HepG2 (cell line): Measurements from ENCODE around the gene OPA3. TPM values are rescaled to one million over a fixed set of nuclear protein-coding genes. Genes with fewer than 3 reads are reported as not detected.

Experiments
- GATA4 ChIP-seq: sonication (generic); IDR thresholded peaks from 2 replicates; pipeline ENCODE4 v1.6.1; 2016; ENCODE audit warnings: antibody characterized with exemption, low read depth, borderline replicate concordance
- NAIF1 ChIP-seq: sonication (generic); formaldehyde crosslinking; IDR thresholded peaks from 2 replicates; pipeline ENCODE4 v1.5.0; 2020; ENCODE audit warnings: mild to moderate bottlenecking, missing genetic modification reagents, borderline replicate concordance
- SOX13 ChIP-seq, 3 experiments: fragments of 450-650 bp in 1 of 3; sonication (generic) in 1 of 3; formaldehyde crosslinking in 1 of 3; IDR thresholded peaks in 2 of 3; conservative IDR thresholded peaks in 1 of 3; 2 replicates each; pipeline versions ENCODE4 v1.5.0 to v1.6.1; 2016 to 2020; ENCODE audit warnings: antibody characterized with exemption in 1 of 3, mild to moderate bottlenecking in 1 of 3, missing compliant biosample characterization in 1 of 3, missing genetic modification reagents in 1 of 3, moderate library complexity in 1 of 3
- SRY ChIP-seq: sonication (generic); formaldehyde crosslinking; IDR thresholded peaks from 2 replicates; pipeline ENCODE4 v1.8.0; 2022; ENCODE audit warnings: mild to moderate bottlenecking, missing genetic modification reagents
- TCF12 ChIP-seq, 2 experiments: fragments of 450-650 bp in 1 of 2; sonication (generic) in 1 of 2; formaldehyde crosslinking in 1 of 2; IDR thresholded peaks; 2 replicates each; pipeline versions ENCODE4 v1.6.1 to v1.8.0; 2017 to 2022; ENCODE audit warnings: antibody characterized with exemption in 1 of 2, mild to moderate bottlenecking in 1 of 2, missing genetic modification reagents in 1 of 2, moderate library complexity in 1 of 2
- ZBTB38 ChIP-seq: sonication (generic); formaldehyde crosslinking; IDR thresholded peaks from 2 replicates; pipeline ENCODE4 v1.5.1; 2020; ENCODE audit warnings: mild to moderate bottlenecking, missing genetic modification reagents
- ZNF121 ChIP-seq: sonication (generic); formaldehyde crosslinking; IDR thresholded peaks from 2 replicates; pipeline ENCODE4 v1.5.0; 2020; ENCODE audit warnings: mild to moderate bottlenecking, missing genetic modification reagents
- polyA plus RNA-seq, 8 experiments: library from polyadenylated mRNA; depleted of rRNA in 3 of 8; stranded (reverse) in 7 of 8; unstranded in 1 of 8; fragments of >200 nt; fragmentation: Illumina TruSeq in 4 of 8; extraction: Trizol in 4 of 8; gene quantifications; 2 replicates each; pipeline versions ENCODE4 v1.2.1 to v1.2.3, GENCODE V29; 2011 to 2016; ENCODE audit warnings: low read depth in 4 of 8, missing spikeins in 1 of 8, mixed read lengths in 1 of 8; ENCODE audit not compliant: insufficient read depth in 1 of 8
- total RNA-seq, 5 experiments: library from RNA; depleted of rRNA; stranded (reverse); fragments of >200 nt; fragmentation: Illumina TruSeq; extraction: Trizol; gene quantifications; 2 replicates each; pipeline ENCODE4 v1.2.3, GENCODE V29; 2016; ENCODE audit warnings: low read depth in 1 of 5
- TF ChIP-seq, protein P1 (sequence below): sonication (generic); formaldehyde crosslinking; IDR thresholded peaks from 2 replicates; pipeline ENCODE4 v1.5.0; 2020; ENCODE audit warnings: mild to moderate bottlenecking, missing genetic modification reagents, borderline replicate concordance
- TF ChIP-seq, protein P2 (sequence below): sonication (generic); formaldehyde crosslinking; IDR thresholded peaks from 2 replicates; pipeline ENCODE4 v1.5.0; 2020; ENCODE audit warnings: mild to moderate bottlenecking, missing genetic modification reagents
- TF ChIP-seq, protein P3 (sequence below): sonication (generic); formaldehyde crosslinking; IDR thresholded peaks from 2 replicates; pipeline ENCODE4 v1.4.0; 2020; ENCODE audit warnings: missing genetic modification reagents, mild to moderate bottlenecking, borderline replicate concordance
- TF ChIP-seq, protein P4 (sequence below): sonication (generic); formaldehyde crosslinking; IDR thresholded peaks from 2 replicates; pipeline ENCODE4 v1.5.1; 2020; ENCODE audit warnings: mild to moderate bottlenecking, missing genetic modification reagents, moderate library complexity
- TF ChIP-seq, protein P5 (sequence below): sonication (generic); formaldehyde crosslinking; IDR thresholded peaks from 2 replicates; pipeline ENCODE4 v1.4.0; 2020; ENCODE audit warnings: missing genetic modification reagents

OPA3 gene
- total and polyA plus RNA-seq, 2 of the 13 experiments (the other 11 are each of a cell fraction or from before 2014, with no cell fraction given) = 8.3 to 17.7 TPM

DNA sequence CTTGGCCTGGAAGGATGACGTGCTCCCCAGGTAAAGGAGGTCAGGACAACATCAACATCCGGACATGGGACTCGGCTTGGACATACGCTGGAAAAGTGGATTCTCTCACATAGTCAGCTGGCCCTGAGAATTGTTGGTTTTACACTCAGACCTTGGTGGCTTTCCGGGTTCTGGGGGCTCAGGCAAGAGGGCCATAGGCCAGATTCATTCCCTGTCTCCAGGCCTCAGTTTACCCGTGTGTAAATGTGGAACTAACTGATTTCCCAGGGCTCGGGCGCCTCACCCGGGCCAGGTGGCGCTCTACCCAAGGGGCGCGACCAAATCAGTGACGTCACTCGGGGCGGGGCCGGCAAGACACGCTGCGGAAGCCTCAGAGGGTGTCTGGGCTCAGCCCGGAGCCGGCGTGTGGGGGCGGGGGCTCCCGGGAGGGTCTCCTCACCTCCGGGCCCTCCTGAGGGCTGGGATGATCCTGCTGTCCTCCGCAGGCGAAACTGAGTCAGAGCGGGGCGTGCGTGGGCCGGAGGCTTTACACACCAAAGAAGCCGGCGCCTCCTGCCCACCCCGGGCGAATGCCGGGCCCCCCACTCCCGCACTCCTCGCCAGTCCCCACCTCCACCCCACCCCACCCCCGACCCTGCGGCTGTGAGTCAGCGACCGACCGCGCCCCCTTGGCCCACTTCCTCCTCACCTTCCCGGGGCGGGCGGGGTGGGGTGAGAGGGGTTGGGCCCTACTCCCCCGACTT, 78.2 kb downstream of the OPA3 start (continued):
- TF ChIP-seq, protein P1, sequence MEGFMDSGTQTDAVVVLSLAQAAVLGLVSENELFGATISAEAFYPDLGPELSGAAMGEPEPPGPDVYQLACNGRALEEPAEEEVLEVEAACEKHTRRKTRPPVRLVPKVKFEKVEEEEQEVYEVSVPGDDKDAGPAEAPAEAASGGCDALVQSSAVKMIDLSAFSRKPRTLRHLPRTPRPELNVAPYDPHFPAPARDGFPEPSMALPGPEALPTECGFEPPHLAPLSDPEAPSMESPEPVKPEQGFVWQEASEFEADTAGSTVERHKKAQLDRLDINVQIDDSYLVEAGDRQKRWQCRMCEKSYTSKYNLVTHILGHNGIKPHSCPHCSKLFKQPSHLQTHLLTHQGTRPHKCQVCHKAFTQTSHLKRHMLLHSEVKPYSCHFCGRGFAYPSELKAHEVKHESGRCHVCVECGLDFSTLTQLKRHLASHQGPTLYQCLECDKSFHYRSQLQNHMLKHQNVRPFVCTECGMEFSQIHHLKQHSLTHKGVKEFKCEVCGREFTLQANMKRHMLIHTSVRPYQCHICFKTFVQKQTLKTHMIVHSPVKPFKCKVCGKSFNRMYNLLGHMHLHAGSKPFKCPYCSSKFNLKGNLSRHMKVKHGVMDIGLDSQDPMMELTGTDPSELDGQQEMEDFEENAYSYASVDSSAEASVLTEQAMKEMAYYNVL = peak; percentile 49; the same call in 1 of the 2 replicates
- TF ChIP-seq, protein P2, sequence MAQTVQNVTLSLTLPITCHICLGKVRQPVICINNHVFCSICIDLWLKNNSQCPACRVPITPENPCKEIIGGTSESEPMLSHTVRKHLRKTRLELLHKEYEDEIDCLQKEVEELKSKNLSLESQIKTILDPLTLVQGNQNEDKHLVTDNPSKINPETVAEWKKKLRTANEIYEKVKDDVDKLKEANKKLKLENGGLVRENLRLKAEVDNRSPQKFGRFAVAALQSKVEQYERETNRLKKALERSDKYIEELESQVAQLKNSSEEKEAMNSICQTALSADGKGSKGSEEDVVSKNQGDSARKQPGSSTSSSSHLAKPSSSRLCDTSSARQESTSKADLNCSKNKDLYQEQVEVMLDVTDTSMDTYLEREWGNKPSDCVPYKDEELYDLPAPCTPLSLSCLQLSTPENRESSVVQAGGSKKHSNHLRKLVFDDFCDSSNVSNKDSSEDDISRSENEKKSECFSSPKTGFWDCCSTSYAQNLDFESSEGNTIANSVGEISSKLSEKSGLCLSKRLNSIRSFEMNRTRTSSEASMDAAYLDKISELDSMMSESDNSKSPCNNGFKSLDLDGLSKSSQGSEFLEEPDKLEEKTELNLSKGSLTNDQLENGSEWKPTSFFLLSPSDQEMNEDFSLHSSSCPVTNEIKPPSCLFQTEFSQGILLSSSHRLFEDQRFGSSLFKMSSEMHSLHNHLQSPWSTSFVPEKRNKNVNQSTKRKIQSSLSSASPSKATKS (CRISPR knock-in tag) = 0 out of 2 replicates have a peak, but pooled peaks have one; percentile 24
- TF ChIP-seq, protein P3, sequence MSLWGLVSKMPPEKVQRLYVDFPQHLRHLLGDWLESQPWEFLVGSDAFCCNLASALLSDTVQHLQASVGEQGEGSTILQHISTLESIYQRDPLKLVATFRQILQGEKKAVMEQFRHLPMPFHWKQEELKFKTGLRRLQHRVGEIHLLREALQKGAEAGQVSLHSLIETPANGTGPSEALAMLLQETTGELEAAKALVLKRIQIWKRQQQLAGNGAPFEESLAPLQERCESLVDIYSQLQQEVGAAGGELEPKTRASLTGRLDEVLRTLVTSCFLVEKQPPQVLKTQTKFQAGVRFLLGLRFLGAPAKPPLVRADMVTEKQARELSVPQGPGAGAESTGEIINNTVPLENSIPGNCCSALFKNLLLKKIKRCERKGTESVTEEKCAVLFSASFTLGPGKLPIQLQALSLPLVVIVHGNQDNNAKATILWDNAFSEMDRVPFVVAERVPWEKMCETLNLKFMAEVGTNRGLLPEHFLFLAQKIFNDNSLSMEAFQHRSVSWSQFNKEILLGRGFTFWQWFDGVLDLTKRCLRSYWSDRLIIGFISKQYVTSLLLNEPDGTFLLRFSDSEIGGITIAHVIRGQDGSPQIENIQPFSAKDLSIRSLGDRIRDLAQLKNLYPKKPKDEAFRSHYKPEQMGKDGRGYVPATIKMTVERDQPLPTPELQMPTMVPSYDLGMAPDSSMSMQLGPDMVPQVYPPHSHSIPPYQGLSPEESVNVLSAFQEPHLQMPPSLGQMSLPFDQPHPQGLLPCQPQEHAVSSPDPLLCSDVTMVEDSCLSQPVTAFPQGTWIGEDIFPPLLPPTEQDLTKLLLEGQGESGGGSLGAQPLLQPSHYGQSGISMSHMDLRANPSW (CRISPR knock-in tag) = 0 out of 2 replicates have a peak, but pooled peaks have one; percentile 78
- TF ChIP-seq SOX13 (IDR thresholded peaks at IDR 0.05) (no peak), SOX13 (CRISPR knock-in tag; conservative IDR thresholded peaks at IDR 0.05 in 1 of 2, IDR thresholded peaks at IDR 0.05 in 1 of 2) (peak in 1 of 2 experiments; percentile 21; a peak in 1 of 4 replicates), SRY (no peak), NAIF1 (CRISPR knock-in tag) (0 out of 2 replicates have a peak, but pooled peaks have one; percentile 62), ZNF121 (peak; percentile 64; the same call in 1 of the 2 replicates), GATA4 (peak; percentile 17; the same call in 1 of the 2 replicates), ZBTB38 (CRISPR knock-in tag) (peak; percentile 59; the same call in 1 of the 2 replicates), TCF12 (IDR thresholded peaks at IDR 0.05) (no peak), TCF12 (CRISPR knock-in tag; IDR thresholded peaks at IDR 0.05) (0 out of 2 replicates have a peak, but pooled peaks have one; percentile 47)
- TF ChIP-seq, protein P4, sequence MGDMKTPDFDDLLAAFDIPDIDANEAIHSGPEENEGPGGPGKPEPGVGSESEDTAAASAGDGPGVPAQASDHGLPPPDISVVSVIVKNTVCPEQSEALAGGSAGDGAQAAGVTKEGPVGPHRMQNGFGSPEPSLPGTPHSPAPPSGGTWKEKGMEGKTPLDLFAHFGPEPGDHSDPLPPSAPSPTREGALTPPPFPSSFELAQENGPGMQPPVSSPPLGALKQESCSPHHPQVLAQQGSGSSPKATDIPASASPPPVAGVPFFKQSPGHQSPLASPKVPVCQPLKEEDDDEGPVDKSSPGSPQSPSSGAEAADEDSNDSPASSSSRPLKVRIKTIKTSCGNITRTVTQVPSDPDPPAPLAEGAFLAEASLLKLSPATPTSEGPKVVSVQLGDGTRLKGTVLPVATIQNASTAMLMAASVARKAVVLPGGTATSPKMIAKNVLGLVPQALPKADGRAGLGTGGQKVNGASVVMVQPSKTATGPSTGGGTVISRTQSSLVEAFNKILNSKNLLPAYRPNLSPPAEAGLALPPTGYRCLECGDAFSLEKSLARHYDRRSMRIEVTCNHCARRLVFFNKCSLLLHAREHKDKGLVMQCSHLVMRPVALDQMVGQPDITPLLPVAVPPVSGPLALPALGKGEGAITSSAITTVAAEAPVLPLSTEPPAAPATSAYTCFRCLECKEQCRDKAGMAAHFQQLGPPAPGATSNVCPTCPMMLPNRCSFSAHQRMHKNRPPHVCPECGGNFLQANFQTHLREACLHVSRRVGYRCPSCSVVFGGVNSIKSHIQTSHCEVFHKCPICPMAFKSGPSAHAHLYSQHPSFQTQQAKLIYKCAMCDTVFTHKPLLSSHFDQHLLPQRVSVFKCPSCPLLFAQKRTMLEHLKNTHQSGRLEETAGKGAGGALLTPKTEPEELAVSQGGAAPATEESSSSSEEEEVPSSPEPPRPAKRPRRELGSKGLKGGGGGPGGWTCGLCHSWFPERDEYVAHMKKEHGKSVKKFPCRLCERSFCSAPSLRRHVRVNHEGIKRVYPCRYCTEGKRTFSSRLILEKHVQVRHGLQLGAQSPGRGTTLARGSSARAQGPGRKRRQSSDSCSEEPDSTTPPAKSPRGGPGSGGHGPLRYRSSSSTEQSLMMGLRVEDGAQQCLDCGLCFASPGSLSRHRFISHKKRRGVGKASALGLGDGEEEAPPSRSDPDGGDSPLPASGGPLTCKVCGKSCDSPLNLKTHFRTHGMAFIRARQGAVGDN = peak; percentile 64
- TF ChIP-seq, protein P5, sequence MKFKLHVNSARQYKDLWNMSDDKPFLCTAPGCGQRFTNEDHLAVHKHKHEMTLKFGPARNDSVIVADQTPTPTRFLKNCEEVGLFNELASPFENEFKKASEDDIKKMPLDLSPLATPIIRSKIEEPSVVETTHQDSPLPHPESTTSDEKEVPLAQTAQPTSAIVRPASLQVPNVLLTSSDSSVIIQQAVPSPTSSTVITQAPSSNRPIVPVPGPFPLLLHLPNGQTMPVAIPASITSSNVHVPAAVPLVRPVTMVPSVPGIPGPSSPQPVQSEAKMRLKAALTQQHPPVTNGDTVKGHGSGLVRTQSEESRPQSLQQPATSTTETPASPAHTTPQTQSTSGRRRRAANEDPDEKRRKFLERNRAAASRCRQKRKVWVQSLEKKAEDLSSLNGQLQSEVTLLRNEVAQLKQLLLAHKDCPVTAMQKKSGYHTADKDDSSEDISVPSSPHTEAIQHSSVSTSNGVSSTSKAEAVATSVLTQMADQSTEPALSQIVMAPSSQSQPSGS (CRISPR knock-in tag) = peak; percentile 95
